ENCODE data around the gene RAI1.
"Not testable (repeated sequence)": the region's sequence is repeated elsewhere in the genome, so short reads cannot be mapped to it uniquely, and the experiment has no call there.

RAI1 gene

DNA sequence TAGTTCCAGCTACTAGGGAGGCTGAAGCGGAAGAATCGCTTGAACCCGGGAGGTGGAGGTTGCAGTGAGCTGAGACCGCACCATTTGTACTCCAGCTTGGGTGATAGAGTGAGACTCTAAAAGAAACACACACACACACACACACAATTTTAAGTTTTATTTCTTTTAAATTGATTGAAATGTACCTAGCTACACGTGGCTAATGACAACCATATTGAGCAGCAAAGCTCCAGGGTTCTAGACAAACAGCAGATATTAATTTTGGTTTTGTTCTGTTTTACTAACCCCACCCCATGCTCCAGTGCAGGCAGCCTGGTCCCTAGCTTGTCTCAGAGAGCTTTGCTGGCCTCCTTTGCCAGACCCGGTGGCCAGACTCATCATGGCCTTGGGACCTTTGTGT lies 16.0 kb upstream of the RAI1 start:
- DNase-seq (ENCODE audit: low read depth, low spot score): no peak

GRCh38 chr17:17666111-17666714 lies 15.0 kb upstream of the RAI1 start:
- no peak for DNase-seq (ENCODE audit: low read depth, low spot score)

GRCh38 chr17:17667231-17667630 lies 14.0 kb upstream of the RAI1 start:
- no peak for DNase-seq (ENCODE audit: low read depth, low spot score)

DNA sequence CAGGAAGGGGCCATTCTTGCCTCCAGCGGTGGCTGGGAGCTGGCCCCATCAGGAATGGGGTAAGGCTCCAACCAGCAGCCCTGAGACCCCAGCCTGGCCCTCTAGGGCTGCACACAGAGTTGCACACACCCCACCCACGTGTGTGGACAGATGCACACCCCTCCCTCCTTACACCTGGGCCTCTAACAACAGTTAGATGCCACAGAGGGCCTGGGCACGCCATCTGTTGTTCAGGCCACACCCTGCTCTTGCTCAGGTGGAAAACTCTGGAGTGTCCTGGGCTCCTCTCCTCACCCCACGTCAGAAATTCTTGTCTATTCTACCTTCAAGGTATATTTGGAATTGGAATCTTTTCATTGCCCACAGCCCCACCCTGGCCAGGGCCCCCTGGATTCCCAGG lies 13.3 kb upstream of the RAI1 start:
- DNase-seq (ENCODE audit: low read depth, low spot score): no peak

DNA sequence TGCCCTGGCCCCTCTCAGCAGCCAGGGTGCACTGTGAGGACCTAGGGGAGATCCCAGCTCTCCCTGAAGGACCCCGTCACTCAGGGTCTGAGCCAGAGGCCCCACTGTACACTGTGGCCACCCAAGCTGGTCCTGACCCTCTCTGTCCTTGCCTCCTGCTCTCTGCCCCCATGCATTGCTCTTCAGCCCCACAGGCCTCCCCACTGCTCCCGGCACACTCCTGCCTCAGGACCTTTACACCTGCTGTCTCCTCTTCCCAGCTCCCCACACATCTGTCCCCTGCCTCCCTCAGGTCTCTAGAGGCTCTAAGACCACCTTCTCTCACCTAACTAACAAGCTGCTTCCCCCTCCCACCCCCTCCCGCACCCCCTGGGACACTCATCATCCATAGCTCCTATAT lies 12.9 kb upstream of the RAI1 start:
- DNase-seq (ENCODE audit: low read depth, low spot score): no peak

- no peak for DNase-seq (ENCODE audit: low read depth, low spot score)
Observed at GRCh38 chr17:17668775-17669579, 12.3 kb upstream of the RAI1 start.

- DNase-seq (ENCODE audit: low read depth, low spot score): no peak
Observed at GRCh38 chr17:17669580-17670235, 11.6 kb upstream of the RAI1 start.

- DNase-seq (ENCODE audit: low read depth, low spot score): no peak
Observed at GRCh38 chr17:17670701-17671305, 10.5 kb upstream of the RAI1 start.

- no peak for DNase-seq (ENCODE audit: low read depth, low spot score)
Observed at GRCh38 chr17:17671369-17672129, 9.7 kb upstream of the RAI1 start.

GRCh38 chr17:17672453-17673368 lies 8.5 kb upstream of the RAI1 start:
- DNase-seq (ENCODE audit: low read depth, low spot score): no peak

GRCh38 chr17:17675416-17675815 lies 5.8 kb upstream of the RAI1 start:
- no peak for DNase-seq (ENCODE audit: low read depth, low spot score)

GRCh38 chr17:17675925-17676534 lies 5.2 kb upstream of the RAI1 start:
- DNase-seq (ENCODE audit: low read depth, low spot score): no peak

DNA sequence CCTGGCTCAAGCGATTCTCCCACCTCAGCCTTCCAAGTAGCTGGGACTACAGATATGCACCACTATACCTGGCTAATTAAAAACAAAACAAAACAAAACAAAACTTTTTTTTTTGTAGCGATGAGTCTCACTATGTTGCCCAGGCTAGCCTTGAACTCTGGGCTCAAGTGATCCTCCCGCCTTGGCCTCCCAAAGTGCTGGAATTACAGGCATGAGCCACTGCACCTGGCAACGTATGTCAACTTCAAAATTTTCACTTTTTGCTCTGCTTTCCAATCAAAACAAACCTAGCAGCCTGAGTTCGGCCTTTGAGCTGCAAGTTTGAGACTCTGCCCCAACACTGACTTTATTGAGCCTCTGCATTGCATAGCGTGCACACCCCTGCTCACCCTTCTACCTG lies 4.5 kb upstream of the RAI1 start:
- DNase-seq (ENCODE audit: low read depth, low spot score): no peak

DNA sequence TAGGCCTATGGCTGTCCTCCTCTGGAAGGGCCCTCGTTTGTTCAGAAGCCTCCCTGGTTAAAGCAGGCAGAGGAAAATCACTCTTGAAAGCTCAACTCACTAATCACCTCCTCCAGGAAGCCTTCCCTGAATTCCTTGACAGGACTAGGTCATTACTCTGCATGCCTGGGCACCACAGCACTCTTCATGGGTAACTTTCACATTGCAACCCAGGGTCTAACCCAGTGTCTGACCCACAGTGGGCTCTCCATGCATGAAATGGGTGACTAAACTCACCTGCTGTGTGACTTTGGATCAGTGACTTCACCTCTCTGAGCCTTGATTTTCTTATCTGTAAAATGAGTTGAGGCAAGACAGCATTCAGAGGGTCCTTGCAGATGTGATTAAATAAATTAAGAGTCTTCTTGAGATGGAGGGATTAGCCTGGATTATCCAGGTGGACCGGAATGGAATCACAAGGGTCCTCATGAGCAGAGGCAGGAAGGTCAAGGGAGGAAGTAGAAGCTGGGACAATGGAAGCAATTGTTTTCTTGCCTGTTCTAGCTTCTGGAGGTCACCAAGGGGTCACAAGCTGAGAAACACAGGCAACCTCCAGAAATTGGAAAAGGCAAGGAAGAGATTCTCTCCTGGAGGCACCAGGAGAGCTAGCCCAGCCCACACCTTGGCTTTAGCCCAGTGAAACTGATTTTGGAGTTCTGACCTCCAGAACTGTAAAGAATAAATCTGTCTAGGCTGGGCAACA lies 3.8 kb upstream of the RAI1 start:
- no peak for DNase-seq (ENCODE audit: low read depth, low spot score)

- not testable (repeated sequence) for DNase-seq (ENCODE audit: low read depth, low spot score)
Observed at GRCh38 chr17:17678063-17678699, 3.1 kb upstream of the RAI1 start.

DNA sequence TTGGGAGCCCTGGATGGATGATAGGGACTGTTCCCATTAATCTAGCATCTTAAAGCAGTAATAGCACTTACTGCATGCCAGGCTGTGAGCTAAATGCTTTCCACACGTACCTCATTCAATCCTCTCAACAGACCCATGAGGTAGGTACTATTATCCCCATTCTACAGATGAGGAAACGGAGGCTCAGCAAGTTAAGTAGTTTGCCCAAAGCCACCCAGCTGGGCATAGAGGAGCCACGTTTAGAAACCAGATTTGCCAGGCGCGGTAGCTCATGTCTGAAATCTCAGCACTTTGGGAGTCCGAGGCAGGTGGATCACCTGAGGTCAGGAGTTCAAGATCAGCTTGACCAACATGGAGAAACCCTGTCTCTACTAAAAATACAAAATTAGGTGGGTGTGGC lies 2.0 kb upstream of the RAI1 start:
- DNase-seq (ENCODE audit: low read depth, low spot score): no peak

DNA sequence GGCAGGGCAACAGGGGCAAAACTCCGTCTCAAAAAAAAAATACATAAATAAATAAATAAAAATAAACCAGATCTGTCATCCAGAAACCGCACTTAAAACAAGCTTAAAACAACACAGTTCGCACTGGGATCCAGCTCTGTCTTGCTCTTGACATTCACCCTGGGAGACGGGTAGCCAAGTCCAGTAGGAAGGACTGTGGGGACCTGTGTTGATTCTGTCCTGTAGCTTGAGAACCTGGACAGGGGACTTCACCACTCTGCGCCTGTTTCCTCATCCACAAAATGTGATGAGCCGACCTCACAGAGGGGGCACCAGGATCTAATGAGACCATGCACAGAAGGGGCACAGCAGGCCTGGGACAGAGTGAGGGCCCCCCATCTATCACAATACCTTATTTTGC lies 1.5 kb upstream of the RAI1 start:
- DNase-seq (ENCODE audit: low read depth, low spot score): no peak

- no peak for DNase-seq (ENCODE audit: low read depth, low spot score)
Observed at GRCh38 chr17:17680477-17681186, 626 bp upstream of the RAI1 start.

All from iPS DF 19.7 (cell line).